HL-60 (cell line): Measurements from ENCODE around the gene RAB28.
A peak's percentile ranks its signal among the peaks of the same experiment; 100 is the strongest.
"Not testable (repeated sequence)": the region's sequence is repeated elsewhere in the genome, so short reads cannot be mapped to it uniquely, and the experiment has no call there.

Experiments used
- DNase-seq, 2 experiments: peaks; one replicate each; pipeline ENCODE4 v3.0.0-alpha.2; 2010 to 2020; ENCODE audit warnings: low read depth in 1 of 2, low spot score in 1 of 2
- H3K27ac ChIP-seq: fragments of 250-450 bp; sonication (Bioruptor Pico); replicated peaks from 2 replicates; pipeline ENCODE4 v1.5.1; 2020; ENCODE audit warnings: mild to moderate bottlenecking, moderate library complexity
- H3K27me3 ChIP-seq: fragments of 250-450 bp; sonication (Bioruptor Pico); 2 replicates; pipeline ENCODE4 v1.5.1; 2021; ENCODE audit warnings: mild to moderate bottlenecking, moderate library complexity; ENCODE audit not compliant: insufficient read depth, poor library complexity, severe bottlenecking
- H3K4me3 ChIP-seq: replicated peaks from 2 replicates; pipeline ENCODE4 v1.5.1; 2011; ENCODE audit warnings: mild to moderate bottlenecking, control low read depth, low read length; ENCODE audit not compliant: insufficient read depth
- CTCF ChIP-seq: IDR thresholded peaks from one replicate; pipeline ENCODE4 v1.5.1; 2011; ENCODE audit warnings: low read length, control low read depth, inconsistent platforms; ENCODE audit not compliant: insufficient read depth
- GABPA ChIP-seq: IDR thresholded peaks from 2 replicates; pipeline ENCODE4 v1.6.1; 2012; ENCODE audit warnings: low read depth
- POLR2AphosphoS5 ChIP-seq: IDR thresholded peaks from 2 replicates; pipeline ENCODE4 v1.6.1; 2012; ENCODE audit warnings: low read depth
- REST ChIP-seq: IDR thresholded peaks from 2 replicates; pipeline ENCODE4 v1.6.1; 2012; ENCODE audit warnings: low read depth; ENCODE audit not compliant: insufficient replicate concordance
- SPI1 ChIP-seq: IDR thresholded peaks from 2 replicates; pipeline ENCODE4 v1.6.1; 2012; ENCODE audit warnings: low read depth, mild to moderate bottlenecking, borderline replicate concordance

Gene RAB28

GRCh38 chr4:13389901-13390300 lies 94.2 kb downstream of the RAB28 start:
- H3K27ac ChIP-seq, H3K27me3 ChIP-seq, H3K4me3 ChIP-seq: not testable (repeated sequence)
- TF ChIP-seq SPI1, result peak; percentile 81; the same call in 1 of the 2 replicates
- peak in 1 of 2 experiments; percentile 4 for DNase-seq

- no peak for DNase-seq
- Histone ChIP-seq H3K27ac (no peak overlapping the region), H3K4me3 (no peak overlapping the region)
Observed at GRCh38 chr4:13386405-13387107, 97.6 kb downstream of the RAB28 start.

GRCh38 chr4:13384055-13384454 lies 100.1 kb downstream of the RAB28 start:
- H3K27me3 ChIP-seq, result no peaks in the 10 kb centered on the region
- H3K4me3 ChIP-seq, result no peak overlapping the region
- no peak overlapping the region for H3K27ac ChIP-seq
- TF ChIP-seq CTCF (no peak), GABPA (no peak), POLR2AphosphoS5 (no peak), SPI1 (no peak), REST (no peak)
- no peak for DNase-seq

More at GRCh38 chr4:13386405-13387107, 97.6 kb downstream of the RAB28 start:
- TF ChIP-seq GABPA, result no peak
- TF ChIP-seq REST, result no peak
- TF ChIP-seq POLR2AphosphoS5, result no peak
- TF ChIP-seq CTCF, result no peak
- TF ChIP-seq SPI1, result no peak
- no peaks in the 10 kb centered on the region for H3K27me3 ChIP-seq

GRCh38 chr4:13378973-13379759 lies 105.0 kb downstream of the RAB28 start:
- no peak for DNase-seq
- TF ChIP-seq POLR2AphosphoS5 (no peak), CTCF (no peak), SPI1 (no peak), GABPA (no peak), REST (no peak)
- H3K27ac ChIP-seq, result no peak overlapping the region
- no peak overlapping the region for H3K4me3 ChIP-seq
- no peaks in the 10 kb centered on the region for H3K27me3 ChIP-seq
